Uterus (tissue), 2 donors: Measurements from ENCODE around the gene ZNF578.
"Not testable (repeated sequence)": the region's sequence is repeated elsewhere in the genome, so short reads cannot be mapped to it uniquely, and the experiment has no call there.

Experiments used
- CTCF ChIP-seq, 4 experiments: fragments of 200-600 bp in 2 of 4; fragments of 450-650 bp in 2 of 4; sonication (generic) in 2 of 4; IDR thresholded peaks; one replicate each; pipeline ENCODE4 v1.5.1; 2016 to 2019; ENCODE audit warnings: antibody characterized with exemption in 4 of 4, mild to moderate bottlenecking in 2 of 4, moderate library complexity in 1 of 4
- POLR2A ChIP-seq, 2 donors: fragments of 450-650 bp; IDR thresholded peaks; one replicate each; pipeline ENCODE4 v1.6.1; 2016; ENCODE audit warnings: antibody characterized with exemption in 2 of 2, mild to moderate bottlenecking in 1 of 2, moderate library complexity in 1 of 2

- TF ChIP-seq POLR2A, CTCF (IDR thresholded peaks at IDR 0.05): not testable (repeated sequence)
These were observed 65.8 kb downstream of the ZNF578 start for GRCh38 chr19:52519175-52519574.
